ENCODE measurements around the gene HOXD13.

DNA sequence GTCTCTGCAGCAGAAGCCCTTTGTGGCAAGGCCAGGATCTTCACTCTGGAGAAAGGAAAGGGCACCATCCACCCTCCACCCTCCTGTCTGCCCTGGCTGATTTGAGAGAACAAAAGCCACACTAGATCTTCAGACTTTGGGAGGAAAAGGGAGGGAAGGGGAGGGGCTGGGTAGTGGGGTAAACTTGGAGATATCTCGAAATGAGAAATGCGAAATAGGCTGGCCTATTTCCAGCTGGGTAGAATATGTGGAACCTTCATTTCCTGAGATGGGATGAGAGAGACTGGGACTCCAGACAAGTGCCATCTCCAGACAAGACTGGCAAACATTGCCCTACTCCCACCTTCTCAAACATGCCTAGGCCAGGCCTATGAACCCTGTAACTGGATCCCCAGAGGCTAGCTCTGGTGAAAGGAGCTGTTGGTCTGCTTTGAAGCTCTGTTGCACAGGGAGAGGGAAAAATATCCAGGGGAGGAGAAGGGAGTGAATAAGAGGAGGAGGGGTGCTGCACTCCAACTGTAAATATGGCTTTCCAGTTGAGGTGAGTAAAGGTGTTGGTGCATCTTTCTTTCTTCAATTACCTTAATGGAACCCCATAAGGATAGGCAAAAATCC, 8.8 kb downstream of the HOXD13 start:
- TF ChIP-seq MXD4 (CRISPR knock-in tag; IDR thresholded peaks at IDR 0.05) (no peak), CREB1 (IDR thresholded peaks at IDR 0.05) (no peak), CREB1 (CRISPR knock-in tag; IDR thresholded peaks at IDR 0.05) (no peak), ZNF296 (CRISPR knock-in tag; conservative IDR thresholded peaks at IDR 0.05) (no peak), SETDB1 (CRISPR knock-in tag; IDR thresholded peaks at IDR 0.05; ENCODE audit: borderline replicate concordance) (no peak), MYC (CRISPR knock-in tag; IDR thresholded peaks at IDR 0.05; ENCODE audit: borderline replicate concordance) (no peak), NR2F2 (IDR thresholded peaks at IDR 0.05; ENCODE audit: borderline replicate concordance, low read depth) (no peak), SAFB2 (CRISPR knock-in tag; IDR thresholded peaks at IDR 0.05; ENCODE audit: borderline replicate concordance, low read depth) (no peak), ZC3H4 (CRISPR knock-in tag; IDR thresholded peaks at IDR 0.05; ENCODE audit: borderline replicate concordance) (no peak), ZNF703 (CRISPR knock-in tag; IDR thresholded peaks at IDR 0.05; ENCODE audit: borderline replicate concordance) (no peak), POLR2AphosphoS5 (IDR thresholded peaks at IDR 0.05; ENCODE audit: low read depth, low read length) (no peak)
- TF ChIP-seq, protein P1, sequence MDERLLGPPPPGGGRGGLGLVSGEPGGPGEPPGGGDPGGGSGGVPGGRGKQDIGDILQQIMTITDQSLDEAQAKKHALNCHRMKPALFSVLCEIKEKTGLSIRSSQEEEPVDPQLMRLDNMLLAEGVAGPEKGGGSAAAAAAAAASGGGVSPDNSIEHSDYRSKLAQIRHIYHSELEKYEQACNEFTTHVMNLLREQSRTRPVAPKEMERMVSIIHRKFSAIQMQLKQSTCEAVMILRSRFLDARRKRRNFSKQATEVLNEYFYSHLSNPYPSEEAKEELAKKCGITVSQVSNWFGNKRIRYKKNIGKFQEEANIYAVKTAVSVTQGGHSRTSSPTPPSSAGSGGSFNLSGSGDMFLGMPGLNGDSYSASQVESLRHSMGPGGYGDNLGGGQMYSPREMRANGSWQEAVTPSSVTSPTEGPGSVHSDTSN (CRISPR knock-in tag; IDR thresholded peaks at IDR 0.05), result no peak
- TF ChIP-seq, protein P2, sequence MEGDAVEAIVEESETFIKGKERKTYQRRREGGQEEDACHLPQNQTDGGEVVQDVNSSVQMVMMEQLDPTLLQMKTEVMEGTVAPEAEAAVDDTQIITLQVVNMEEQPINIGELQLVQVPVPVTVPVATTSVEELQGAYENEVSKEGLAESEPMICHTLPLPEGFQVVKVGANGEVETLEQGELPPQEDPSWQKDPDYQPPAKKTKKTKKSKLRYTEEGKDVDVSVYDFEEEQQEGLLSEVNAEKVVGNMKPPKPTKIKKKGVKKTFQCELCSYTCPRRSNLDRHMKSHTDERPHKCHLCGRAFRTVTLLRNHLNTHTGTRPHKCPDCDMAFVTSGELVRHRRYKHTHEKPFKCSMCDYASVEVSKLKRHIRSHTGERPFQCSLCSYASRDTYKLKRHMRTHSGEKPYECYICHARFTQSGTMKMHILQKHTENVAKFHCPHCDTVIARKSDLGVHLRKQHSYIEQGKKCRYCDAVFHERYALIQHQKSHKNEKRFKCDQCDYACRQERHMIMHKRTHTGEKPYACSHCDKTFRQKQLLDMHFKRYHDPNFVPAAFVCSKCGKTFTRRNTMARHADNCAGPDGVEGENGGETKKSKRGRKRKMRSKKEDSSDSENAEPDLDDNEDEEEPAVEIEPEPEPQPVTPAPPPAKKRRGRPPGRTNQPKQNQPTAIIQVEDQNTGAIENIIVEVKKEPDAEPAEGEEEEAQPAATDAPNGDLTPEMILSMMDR (CRISPR knock-in tag; IDR thresholded peaks at IDR 0.05), result no peak
- TF ChIP-seq, protein P3, sequence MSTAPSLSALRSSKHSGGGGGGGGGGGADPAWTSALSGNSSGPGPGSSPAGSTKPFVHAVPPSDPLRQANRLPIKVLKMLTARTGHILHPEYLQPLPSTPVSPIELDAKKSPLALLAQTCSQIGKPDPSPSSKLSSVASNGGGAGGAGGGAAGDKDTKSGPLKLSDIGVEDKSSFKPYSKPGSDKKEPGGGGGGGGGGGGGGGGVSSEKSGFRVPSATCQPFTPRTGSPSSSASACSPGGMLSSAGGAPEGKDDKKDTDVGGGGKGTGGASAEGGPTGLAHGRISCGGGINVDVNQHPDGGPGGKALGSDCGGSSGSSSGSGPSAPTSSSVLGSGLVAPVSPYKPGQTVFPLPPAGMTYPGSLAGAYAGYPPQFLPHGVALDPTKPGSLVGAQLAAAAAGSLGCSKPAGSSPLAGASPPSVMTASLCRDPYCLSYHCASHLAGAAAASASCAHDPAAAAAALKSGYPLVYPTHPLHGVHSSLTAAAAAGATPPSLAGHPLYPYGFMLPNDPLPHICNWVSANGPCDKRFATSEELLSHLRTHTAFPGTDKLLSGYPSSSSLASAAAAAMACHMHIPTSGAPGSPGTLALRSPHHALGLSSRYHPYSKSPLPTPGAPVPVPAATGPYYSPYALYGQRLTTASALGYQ (CRISPR knock-in tag; IDR thresholded peaks at IDR 0.05), result no peak
- TF ChIP-seq, protein P4, sequence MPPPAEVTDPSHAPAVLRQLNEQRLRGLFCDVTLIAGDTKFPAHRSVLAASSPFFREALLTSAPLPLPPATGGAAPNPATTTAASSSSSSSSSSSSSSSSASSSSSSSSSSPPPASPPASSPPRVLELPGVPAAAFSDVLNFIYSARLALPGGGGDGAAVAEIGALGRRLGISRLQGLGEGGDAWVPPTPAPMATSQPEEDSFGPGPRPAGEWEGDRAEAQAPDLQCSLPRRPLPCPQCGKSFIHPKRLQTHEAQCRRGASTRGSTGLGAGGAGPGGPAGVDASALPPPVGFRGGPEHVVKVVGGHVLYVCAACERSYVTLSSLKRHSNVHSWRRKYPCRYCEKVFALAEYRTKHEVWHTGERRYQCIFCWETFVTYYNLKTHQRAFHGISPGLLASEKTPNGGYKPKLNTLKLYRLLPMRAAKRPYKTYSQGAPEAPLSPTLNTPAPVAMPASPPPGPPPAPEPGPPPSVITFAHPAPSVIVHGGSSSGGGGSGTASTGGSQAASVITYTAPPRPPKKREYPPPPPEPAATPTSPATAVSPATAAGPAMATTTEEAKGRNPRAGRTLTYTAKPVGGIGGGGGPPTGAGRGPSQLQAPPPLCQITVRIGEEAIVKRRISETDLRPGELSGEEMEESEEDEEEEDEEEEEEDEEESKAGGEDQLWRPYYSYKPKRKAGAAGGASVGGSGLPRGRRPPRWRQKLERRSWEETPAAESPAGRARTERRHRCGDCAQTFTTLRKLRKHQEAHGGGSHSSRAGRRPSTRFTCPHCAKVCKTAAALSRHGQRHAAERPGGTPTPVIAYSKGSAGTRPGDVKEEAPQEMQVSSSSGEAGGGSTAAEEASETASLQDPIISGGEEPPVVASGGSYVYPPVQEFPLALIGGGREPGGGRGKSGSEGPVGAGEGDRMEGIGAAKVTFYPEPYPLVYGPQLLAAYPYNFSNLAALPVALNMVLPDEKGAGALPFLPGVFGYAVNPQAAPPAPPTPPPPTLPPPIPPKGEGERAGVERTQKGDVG (CRISPR knock-in tag; IDR thresholded peaks at IDR 0.05; ENCODE audit: borderline replicate concordance), result no peak

Measured in HepG2 (cell line).